WTC11 (cell line): ENCODE results near the gene SAFB2. TPM values are rescaled to one million over a fixed set of nuclear protein-coding genes. Genes with fewer than 3 reads are reported as not detected.

ENCODE experiments used
- ATAC-seq: fragments of 200-7000 bp; cut with Tn5 transposase; 2 replicates; pipeline ENCODE4 v1.10.0; 2021; ENCODE audit warnings: mild to moderate bottlenecking, moderate library complexity
- CTCF ChIA-PET: fragments of 300-600 bp; sonication (Branson Sonifier 250); formaldehyde crosslinking; loops from one replicate; lab custom pipeline; 2021; ENCODE audit warnings: antibody characterized with exemption; lab: Charles Lee
- POLR2A ChIA-PET: fragments of 350-600 bp; sonication (Branson Sonifier 250); formaldehyde crosslinking; loops from one replicate; lab custom pipeline; 2021; ENCODE audit warnings: antibody characterized with exemption; lab: Charles Lee
- DNase-seq: peaks from one replicate; pipeline ENCODE4 v3.0.0; 2021; ENCODE audit warnings: low spot score
- H3K27ac Mint-ChIP-seq: 2 replicates; pipeline ENCODE4 v1.8.0; 2021; ENCODE audit warnings: mixed read lengths
- H3K27me3 Mint-ChIP-seq: 2 replicates; pipeline ENCODE4 v1.8.0; 2021; ENCODE audit warnings: low read depth, mild to moderate bottlenecking, moderate library complexity, mixed read lengths
- H3K36me3 Mint-ChIP-seq: 2 replicates; pipeline ENCODE4 v1.8.0; 2021; ENCODE audit warnings: mixed read lengths
- H3K4me1 Mint-ChIP-seq: 2 replicates; pipeline ENCODE4 v1.8.0; 2022; ENCODE audit warnings: mixed read lengths
- H3K4me3 Mint-ChIP-seq: 2 replicates; pipeline ENCODE4 v1.8.0; 2021; ENCODE audit warnings: mild to moderate bottlenecking, moderate library complexity, mixed read lengths
- H3K9me3 Mint-ChIP-seq: 2 replicates; pipeline ENCODE4 v1.8.0; 2021; ENCODE audit warnings: mixed read lengths
- ATF2 ChIP-seq: sonication (generic); formaldehyde crosslinking; IDR thresholded peaks from 2 replicates; pipeline ENCODE4 v1.8.1; 2022; ENCODE audit warnings: low read depth, missing genetic modification reagents, borderline replicate concordance
- CDX4 ChIP-seq: fragments of 250-450 bp; sonication (Bioruptor Pico); IDR thresholded peaks from 2 replicates; pipeline ENCODE4 v1.9.0; 2021; ENCODE audit warnings: moderate library complexity, mild to moderate bottlenecking, inconsistent platforms, borderline replicate concordance
- CTCF ChIP-seq: fragments of 200-600 bp; IDR thresholded peaks from 2 replicates; pipeline ENCODE4 v1.8.0; 2022; ENCODE audit warnings: antibody characterized with exemption
- ERG ChIP-seq: fragments of 250-450 bp; sonication (Bioruptor Pico); IDR thresholded peaks from 2 replicates; pipeline ENCODE4 v1.8.0; 2021; ENCODE audit warnings: mild to moderate bottlenecking
- ETV6 ChIP-seq: sonication (generic); formaldehyde crosslinking; IDR thresholded peaks from 2 replicates; pipeline ENCODE4 v1.8.1; 2022; ENCODE audit warnings: mild to moderate bottlenecking, missing genetic modification reagents
- FOXK1 ChIP-seq: sonication (generic); formaldehyde crosslinking; IDR thresholded peaks from 2 replicates; pipeline ENCODE4 v1.8.0; 2022; ENCODE audit warnings: mild to moderate bottlenecking, moderate library complexity, missing genetic modification reagents
- FOXP4 ChIP-seq: sonication (generic); formaldehyde crosslinking; IDR thresholded peaks from 2 replicates; pipeline ENCODE4 v1.8.0; 2022; ENCODE audit warnings: mild to moderate bottlenecking, missing genetic modification reagents
- NFYB ChIP-seq: sonication (generic); formaldehyde crosslinking; conservative IDR thresholded peaks from 2 replicates; pipeline ENCODE4 v1.8.0; 2022; ENCODE audit warnings: low read depth, missing genetic modification reagents
- TEAD1 ChIP-seq: sonication (generic); formaldehyde crosslinking; IDR thresholded peaks from 2 replicates; pipeline ENCODE4 v1.8.0; 2022; ENCODE audit warnings: mild to moderate bottlenecking, missing genetic modification reagents
- ZMAT4 ChIP-seq: fragments of 250-450 bp; sonication (Bioruptor Pico); IDR thresholded peaks from 2 replicates; pipeline ENCODE4 v1.9.0; 2021; ENCODE audit warnings: mild to moderate bottlenecking
- ZNF281 ChIP-seq: sonication (generic); formaldehyde crosslinking; IDR thresholded peaks from 2 replicates; pipeline ENCODE4 v1.8.0; 2023; ENCODE audit warnings: mild to moderate bottlenecking, missing genetic modification reagents
- ZNF317 ChIP-seq: sonication (generic); formaldehyde crosslinking; IDR thresholded peaks from 2 replicates; pipeline ENCODE4 v1.8.1; 2023; ENCODE audit warnings: low read depth, mild to moderate bottlenecking, moderate library complexity, missing genetic modification reagents, borderline replicate concordance
- ZNF416 ChIP-seq: fragments of 250-450 bp; sonication (Bioruptor Pico); IDR thresholded peaks from 2 replicates; pipeline ENCODE4 v1.9.0; 2021; ENCODE audit warnings: mild to moderate bottlenecking, inconsistent platforms
- ZNF425 ChIP-seq: fragments of 250-450 bp; sonication (Bioruptor Pico); conservative IDR thresholded peaks from 2 replicates; pipeline ENCODE4 v1.9.0; 2021; ENCODE audit warnings: mild to moderate bottlenecking
- ZNF671 ChIP-seq: fragments of 250-450 bp; sonication (Bioruptor Pico); IDR thresholded peaks from 2 replicates; pipeline ENCODE4 v1.8.0; 2021; ENCODE audit warnings: mild to moderate bottlenecking
- total RNA-seq: library from RNA; stranded (reverse); gene quantifications from 3 replicates; pipeline ENCODE4 v1.2.3, GENCODE V29; 2021

Gene SAFB2
- total RNA-seq, 1 experiment from 2014 or later = 100 TPM

- no peak overlapping the region for H3K4me3 Mint-ChIP-seq
- ATAC-seq = no peak
- no peak overlapping the region for H3K27ac Mint-ChIP-seq
- H3K27me3 Mint-ChIP-seq = no peaks in the 10 kb centered on the region
- no peak for TF ChIP-seq ETV6 (CRISPR knock-in tag)
- TF ChIP-seq ZNF281 (CRISPR knock-in tag) = no peak
- TF ChIP-seq ZNF416 (CRISPR knock-in tag) = no peak
- H3K36me3 Mint-ChIP-seq = peaks cover 3% of the 10 kb centered on the region; the same call in 1 of the 2 replicates
- DNase-seq = no peak
- ChIA-PET POLR2A (interaction anchor here (0.5 kb wide), 1 partner anchor 882 kb away, joined by 3 read pairs; no protein-coding TSS in a partner anchor), CTCF (interaction anchor here (1.2 to 3.2 kb wide), 6 partner anchors 12 to 63 kb away, joined by 4 to 11 read pairs (median 6); partner anchors contain the start of genes SAFB, SAFB2 and TINCR)
- no peaks in the 10 kb centered on the region for H3K9me3 Mint-ChIP-seq
- H3K4me1 Mint-ChIP-seq = peaks cover 13% of the 10 kb centered on the region
Measured at GRCh38 chr19:5579286-5579685, 43.3 kb downstream of the SAFB2 start.

GRCh38 chr19:5578097-5578846, 44.3 kb downstream of the SAFB2 start:
- DNase-seq = peak; percentile 88
- H3K9me3 Mint-ChIP-seq = no peaks in the 10 kb centered on the region
- no peaks in the 10 kb centered on the region for H3K27me3 Mint-ChIP-seq
- peaks cover 2% of the 10 kb centered on the region; the same call in 1 of the 2 replicates for H3K36me3 Mint-ChIP-seq
- H3K27ac Mint-ChIP-seq = no peak overlapping the region
- peaks cover 12% of the 10 kb centered on the region for H3K4me1 Mint-ChIP-seq
- CTCF ChIA-PET = interaction anchor here (1.2 to 3.2 kb wide), 4 partner anchors 12 to 62 kb away, joined by 4 to 8 read pairs (median 6); partner anchors contain the start of genes SAFB and SAFB2
- TF ChIP-seq NFYB = no peak
- no peak for TF ChIP-seq ZMAT4 (CRISPR knock-in tag)
- no peak for TF ChIP-seq ZNF317 (CRISPR knock-in tag)
- no peak for TF ChIP-seq CDX4 (CRISPR knock-in tag)
- TF ChIP-seq ATF2 (CRISPR knock-in tag) = no peak
- no peak for TF ChIP-seq ERG (CRISPR knock-in tag)
- TF ChIP-seq FOXK1 = peak; percentile 27; the same call in 1 of the 2 replicates
- TF ChIP-seq TEAD1 = no peak
- TF ChIP-seq FOXP4 (CRISPR knock-in tag) = 0 out of 2 replicates have a peak, but pooled peaks have one; percentile 11
- TF ChIP-seq CTCF = peak; percentile 99
- no peak for TF ChIP-seq ZNF671 (CRISPR knock-in tag)
- TF ChIP-seq ZNF425 (CRISPR knock-in tag) = no peak
- H3K4me3 Mint-ChIP-seq = peak overlapping the region; percentile 50
- ATAC-seq = peak; percentile 92
- POLR2A ChIA-PET = no interaction called here
